ENCODE measurements around the gene ITK.

The ITK gene

GRCh38 chr5:157213527-157214243 lies 33.0 kb downstream of the ITK start:
- H3K4me3 ChIP-seq (ENCODE audit: low read depth, low read length), result no peak overlapping the region
- no peak for TF ChIP-seq CTCF (IDR thresholded peaks at IDR 0.05; ENCODE audit: low read depth, low read length)

GRCh38 chr5:157214415-157214814 lies 33.8 kb downstream of the ITK start:
- no peak for TF ChIP-seq CTCF (IDR thresholded peaks at IDR 0.05; ENCODE audit: low read depth, low read length)
- no peak overlapping the region for H3K4me3 ChIP-seq (ENCODE audit: low read depth, low read length)

- TF ChIP-seq CTCF (IDR thresholded peaks at IDR 0.05; ENCODE audit: low read depth, low read length), result no peak
- no peak overlapping the region for H3K4me3 ChIP-seq (ENCODE audit: low read depth, low read length)
Measured at GRCh38 chr5:157214861-157215513, 34.3 kb downstream of the ITK start.

GRCh38 chr5:157215514-157216167 lies 35.0 kb downstream of the ITK start:
- no peak overlapping the region for H3K4me3 ChIP-seq (ENCODE audit: low read depth, low read length)
- TF ChIP-seq CTCF (IDR thresholded peaks at IDR 0.05; ENCODE audit: low read depth, low read length), result no peak

- no peak overlapping the region for H3K4me3 ChIP-seq (ENCODE audit: low read depth, low read length)
- TF ChIP-seq CTCF (IDR thresholded peaks at IDR 0.05; ENCODE audit: low read depth, low read length), result no peak
Measured at GRCh38 chr5:157216391-157217142, 35.9 kb downstream of the ITK start.

- TF ChIP-seq CTCF (IDR thresholded peaks at IDR 0.05; ENCODE audit: low read depth, low read length), result no peak
- H3K4me3 ChIP-seq (ENCODE audit: low read depth, low read length), result no peak overlapping the region
Measured at GRCh38 chr5:157217289-157218024, 36.8 kb downstream of the ITK start.
